ENCODE results near the gene DDX54. TPM values are rescaled to one million over a fixed set of nuclear protein-coding genes. Genes with fewer than 3 reads are reported as not detected.

DDX54 gene
- total and polyA plus RNA-seq, 12 donors, result 27.9 to 109 (median 70.0) TPM

GRCh38 chr12:113109360-113109759 lies 75.9 kb downstream of the DDX54 start:
- Histone ChIP-seq H3K4me3 (no peak overlapping the region), H3K36me3 (replicated peaks in 1 of 2) (no peaks in the 10 kb centered on the region), H3K4me1 (replicated peaks in 1 of 2) (no peaks in the 10 kb centered on the region), H3K27me3 (no peaks in the 10 kb centered on the region), H3K9me3 (replicated peaks in 1 of 3) (no peaks in the 10 kb centered on the region), H3K27ac (no peak overlapping the region)
- 81 to 89% (median 83%) methylated on average over 5 of the region's 5 CpGs for WGBS, 4 donors
- intact Hi-C loops (cut with DNase I), result no loop called here
- no peak for DNase-seq
- TF ChIP-seq CTCF (IDR thresholded peaks at IDR 0.05), result no peak

GRCh38 chr12:113108308-113108707 lies 77.0 kb downstream of the DDX54 start:
- no peak for DNase-seq
- Histone ChIP-seq H3K27ac (no peak overlapping the region), H3K36me3 (replicated peaks in 1 of 2) (no peaks in the 10 kb centered on the region), H3K4me3 (no peak overlapping the region), H3K4me1 (replicated peaks in 1 of 2) (no peaks in the 10 kb centered on the region), H3K27me3 (no peaks in the 10 kb centered on the region), H3K9me3 (replicated peaks in 1 of 3) (no peaks in the 10 kb centered on the region)
- TF ChIP-seq CTCF (IDR thresholded peaks at IDR 0.05), result no peak
- intact Hi-C loops (cut with DNase I), result no loop called here
- 85 to 93% (median 90%) methylated on average over 4 of the region's 4 CpGs for WGBS, 4 donors

Small RNA genes within 50 kb of the gene (microRNA-seq; reads per million reads assigned to microRNA genes)
- gene MIR7106, result 0 reads per million in 3 donors

Small RNA genes within 50 kb of the gene (small RNA-seq; reads per million reads assigned to genes)
- gene MIR7106, result 0 reads per million in 2 donors
- 0 reads per million in 2 donors for gene RF00019

Other genes starting within 250 kb of the DDX54 start
- 10 to 100 TPM in 6 of 9 donors, 1 to 10 TPM in 3; 5.5 to 19.4 (median 11.5) TPM for gene OAS3, start 247.0 kb downstream of the DDX54 start, total RNA-seq
- gene OAS3, start 247.0 kb downstream of the DDX54 start, polyA plus RNA-seq, result 1 to 10 TPM; 2.7 to 9.3 (median 6.8) TPM
- 10 to 100 TPM in 3 of 9 donors, 1 to 10 TPM in 6; 2.5 to 29.1 (median 8.3) TPM for gene OAS2, start 207.0 kb downstream of the DDX54 start, total RNA-seq
- gene OAS2, start 207.0 kb downstream of the DDX54 start, polyA plus RNA-seq, result 10 to 100 TPM in 1 of 3 donors, 1 to 10 TPM in 2; 3.5 to 30.4 (median 9.5) TPM
- gene DTX1, start 128.7 kb downstream of the DDX54 start, total RNA-seq, result 10 to 100 TPM in 3 of 9 donors, 1 to 10 TPM in 6; 1.3 to 20.0 (median 7.4) TPM
- 1 to 10 TPM; 2.8 to 8.4 (median 4.7) TPM for gene DTX1, start 128.7 kb downstream of the DDX54 start, polyA plus RNA-seq
- 10 to 100 TPM; 22.6 to 90.4 (median 43.6) TPM for gene RASAL1, start 49.7 kb downstream of the DDX54 start, total RNA-seq
- 10 to 100 TPM; 38.9 to 54.2 (median 40.7) TPM for gene RASAL1, start 49.7 kb downstream of the DDX54 start, polyA plus RNA-seq
- gene CFAP73, start 35.8 kb downstream of the DDX54 start, total RNA-seq, result under 1 TPM in 3 of 9 donors, not detected in 6; 0.14 to 0.28 (median 0.22) TPM
- under 1 TPM in 2 of 3 donors, not detected in 1; 0.24 to 0.57 TPM for gene CFAP73, start 35.8 kb downstream of the DDX54 start, polyA plus RNA-seq
- 10 to 100 TPM; 31.7 to 84.1 (median 41.2) TPM for gene RITA1, start 243 bp upstream of the DDX54 start, total RNA-seq
- 10 to 100 TPM; 17.5 to 19.6 (median 18.6) TPM for gene RITA1, start 243 bp upstream of the DDX54 start, polyA plus RNA-seq
- 100 to 1,000 TPM in 3 of 9 donors, 10 to 100 TPM in 6; 21.2 to 144 (median 81.2) TPM for gene TPCN1, start 36.0 kb upstream of the DDX54 start, total RNA-seq
- 100 to 1,000 TPM in 1 of 3 donors, 10 to 100 TPM in 2; 35.1 to 198 (median 80.6) TPM for gene TPCN1, start 36.0 kb upstream of the DDX54 start, polyA plus RNA-seq
- gene SLC8B1, start 149.6 kb upstream of the DDX54 start, total RNA-seq, result 100 to 1,000 TPM in 8 of 9 donors, 10 to 100 TPM in 1; 67.6 to 286 (median 157) TPM
- 100 to 1,000 TPM; 194 to 288 (median 216) TPM for gene SLC8B1, start 149.6 kb upstream of the DDX54 start, polyA plus RNA-seq
- 100 to 1,000 TPM in 8 of 9 donors, 10 to 100 TPM in 1; 66.7 to 416 (median 347) TPM for gene PLBD2, start 173.1 kb upstream of the DDX54 start, total RNA-seq
- gene PLBD2, start 173.1 kb upstream of the DDX54 start, polyA plus RNA-seq, result 100 to 1,000 TPM; 128 to 467 (median 142) TPM
- 100 to 1,000 TPM in 1 of 9 donors, 1 to 10 TPM in 8; 1.8 to 188 (median 3.1) TPM for gene SDS, start 218.4 kb upstream of the DDX54 start, total RNA-seq
- gene SDS, start 218.4 kb upstream of the DDX54 start, polyA plus RNA-seq, result 10 to 100 TPM in 1 of 3 donors, 1 to 10 TPM in 2; 5.7 to 41.2 (median 7.9) TPM
- 100 to 1,000 TPM in 1 of 9 donors, 10 to 100 TPM in 8; 11.6 to 111 (median 25.9) TPM for gene SDSL, start 236.9 kb upstream of the DDX54 start, total RNA-seq
- 10 to 100 TPM; 15.9 to 40.3 (median 23.8) TPM for gene SDSL, start 236.9 kb upstream of the DDX54 start, polyA plus RNA-seq

Measured in adrenal gland (tissue), 12 donors.